Stomach (tissue), 4 donors: Measurements from ENCODE around the gene MRPL49.

ENCODE experiments used
- POLR2A ChIP-seq, 4 donors: fragments of 450-650 bp; IDR thresholded peaks; one replicate each; pipeline ENCODE4 v1.6.1; 2016; ENCODE audit warnings: antibody characterized with exemption in 4 of 4, control low read depth in 2 of 4, mild to moderate bottlenecking in 1 of 4, moderate library complexity in 1 of 4
- POLR2AphosphoS5 ChIP-seq, 3 donors: sonication (generic); formaldehyde crosslinking; IDR thresholded peaks; one replicate each; pipeline ENCODE4 v1.6.1; 2016; ENCODE audit warnings: antibody characterized with exemption in 3 of 3
- TF ChIP-seq, protein P1 (sequence below), 7 experiments: fragments of 450-650 bp in 4 of 7; fragments of 200-600 bp in 3 of 7; sonication (generic) in 3 of 7; IDR thresholded peaks; one replicate each; pipeline ENCODE4 v1.5.1; 2016 to 2019; ENCODE audit warnings: antibody characterized with exemption in 7 of 7, control low read depth in 2 of 7, mild to moderate bottlenecking in 1 of 7

DNA sequence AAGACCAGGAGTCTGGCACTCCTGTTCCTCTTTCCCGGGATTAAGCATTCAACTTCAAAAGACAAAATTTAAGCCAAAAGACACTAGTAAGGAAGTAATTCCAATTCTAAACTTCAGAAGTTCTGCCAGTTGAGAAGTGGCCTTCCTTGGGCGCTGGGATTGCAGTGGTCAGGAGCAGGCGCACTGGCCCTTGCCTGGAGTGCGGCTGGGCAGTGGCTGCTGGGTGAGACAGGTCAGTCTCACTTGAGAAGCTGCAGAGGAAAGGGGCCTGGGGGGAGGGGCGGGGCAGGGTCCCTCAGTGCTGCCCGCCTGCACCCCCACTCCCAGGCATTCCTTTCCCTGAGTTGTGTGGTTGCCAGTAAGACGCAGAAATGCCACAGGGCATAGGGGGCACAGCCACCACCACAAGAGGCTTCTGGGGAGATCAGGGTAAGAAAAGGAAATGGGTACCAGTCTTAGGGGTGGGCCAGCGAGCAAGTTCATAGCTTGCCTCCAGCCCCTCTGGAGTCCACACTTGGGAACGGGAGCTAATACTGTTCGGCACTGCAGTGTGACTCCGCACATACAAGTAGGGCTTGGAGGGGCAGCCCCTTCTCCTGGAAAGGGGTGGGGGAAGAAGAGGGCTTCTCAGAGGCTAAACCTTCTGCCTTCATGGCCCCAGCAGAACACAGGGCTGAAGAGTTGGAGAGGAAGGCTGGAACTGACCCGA is 5.5 kb downstream of the MRPL49 start:
- TF ChIP-seq POLR2AphosphoS5 (IDR thresholded peaks at IDR 0.05) = no peak
- TF ChIP-seq, protein P1, sequence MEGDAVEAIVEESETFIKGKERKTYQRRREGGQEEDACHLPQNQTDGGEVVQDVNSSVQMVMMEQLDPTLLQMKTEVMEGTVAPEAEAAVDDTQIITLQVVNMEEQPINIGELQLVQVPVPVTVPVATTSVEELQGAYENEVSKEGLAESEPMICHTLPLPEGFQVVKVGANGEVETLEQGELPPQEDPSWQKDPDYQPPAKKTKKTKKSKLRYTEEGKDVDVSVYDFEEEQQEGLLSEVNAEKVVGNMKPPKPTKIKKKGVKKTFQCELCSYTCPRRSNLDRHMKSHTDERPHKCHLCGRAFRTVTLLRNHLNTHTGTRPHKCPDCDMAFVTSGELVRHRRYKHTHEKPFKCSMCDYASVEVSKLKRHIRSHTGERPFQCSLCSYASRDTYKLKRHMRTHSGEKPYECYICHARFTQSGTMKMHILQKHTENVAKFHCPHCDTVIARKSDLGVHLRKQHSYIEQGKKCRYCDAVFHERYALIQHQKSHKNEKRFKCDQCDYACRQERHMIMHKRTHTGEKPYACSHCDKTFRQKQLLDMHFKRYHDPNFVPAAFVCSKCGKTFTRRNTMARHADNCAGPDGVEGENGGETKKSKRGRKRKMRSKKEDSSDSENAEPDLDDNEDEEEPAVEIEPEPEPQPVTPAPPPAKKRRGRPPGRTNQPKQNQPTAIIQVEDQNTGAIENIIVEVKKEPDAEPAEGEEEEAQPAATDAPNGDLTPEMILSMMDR (IDR thresholded peaks at IDR 0.05) = no peak
- TF ChIP-seq POLR2A (IDR thresholded peaks at IDR 0.05) = no peak
